GM20000 (cell line): ENCODE results near the gene ETFA.

Source experiments
- DNase-seq: peaks from one replicate; pipeline ENCODE4 v3.0.0; 2012; ENCODE audit warnings: low spot score
- TF ChIP-seq, protein P1 (sequence below): IDR thresholded peaks from 2 replicates; pipeline ENCODE4 v1.5.1; 2012; ENCODE audit warnings: mild to moderate bottlenecking, control low read depth; ENCODE audit errors: extremely low read depth, missing control alignments

The ETFA gene

DNA sequence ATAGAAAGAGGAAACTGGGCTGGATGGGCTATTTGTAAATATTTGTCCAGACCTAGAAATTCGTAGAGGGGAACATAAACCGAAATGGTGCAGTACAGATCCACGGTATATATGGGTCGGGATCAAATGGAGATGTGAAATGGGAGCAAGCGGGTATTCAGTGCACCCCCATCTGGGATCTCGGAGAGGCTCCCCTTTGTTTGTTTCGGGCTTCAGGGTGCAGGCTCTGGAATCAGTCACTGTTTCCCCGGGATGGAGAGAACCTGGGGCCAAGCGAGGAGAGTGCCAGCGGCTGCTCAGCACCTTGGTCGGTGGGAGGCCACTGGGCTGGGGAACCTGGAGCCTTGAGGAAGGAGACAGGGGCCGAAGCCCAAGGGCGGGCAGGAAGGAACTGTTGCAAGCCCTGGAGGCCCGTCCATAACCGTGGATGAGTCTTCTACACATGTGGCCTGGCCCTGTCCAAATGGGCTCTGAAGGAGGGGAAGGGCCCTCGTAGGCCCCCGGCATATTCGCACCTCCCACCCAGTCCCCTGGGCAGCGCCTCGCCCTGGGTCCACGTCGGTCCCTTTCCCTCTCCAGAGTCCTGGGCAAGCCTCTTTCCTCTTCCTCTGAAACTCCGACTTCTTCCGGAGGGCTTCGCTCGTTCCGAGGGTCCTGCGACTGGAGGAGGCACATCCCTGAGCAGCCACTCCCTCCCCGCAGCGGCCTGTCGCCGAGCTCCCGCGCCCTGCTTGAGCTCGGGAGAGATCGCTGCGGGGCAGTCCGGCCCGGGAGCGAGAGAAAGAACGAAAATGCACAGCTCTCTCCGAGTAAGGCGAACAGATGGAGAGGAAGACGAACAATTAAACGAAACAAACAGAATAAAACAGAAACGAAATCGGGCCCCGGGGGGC, 28.3 kb upstream of the ETFA start:
- TF ChIP-seq, protein P1, sequence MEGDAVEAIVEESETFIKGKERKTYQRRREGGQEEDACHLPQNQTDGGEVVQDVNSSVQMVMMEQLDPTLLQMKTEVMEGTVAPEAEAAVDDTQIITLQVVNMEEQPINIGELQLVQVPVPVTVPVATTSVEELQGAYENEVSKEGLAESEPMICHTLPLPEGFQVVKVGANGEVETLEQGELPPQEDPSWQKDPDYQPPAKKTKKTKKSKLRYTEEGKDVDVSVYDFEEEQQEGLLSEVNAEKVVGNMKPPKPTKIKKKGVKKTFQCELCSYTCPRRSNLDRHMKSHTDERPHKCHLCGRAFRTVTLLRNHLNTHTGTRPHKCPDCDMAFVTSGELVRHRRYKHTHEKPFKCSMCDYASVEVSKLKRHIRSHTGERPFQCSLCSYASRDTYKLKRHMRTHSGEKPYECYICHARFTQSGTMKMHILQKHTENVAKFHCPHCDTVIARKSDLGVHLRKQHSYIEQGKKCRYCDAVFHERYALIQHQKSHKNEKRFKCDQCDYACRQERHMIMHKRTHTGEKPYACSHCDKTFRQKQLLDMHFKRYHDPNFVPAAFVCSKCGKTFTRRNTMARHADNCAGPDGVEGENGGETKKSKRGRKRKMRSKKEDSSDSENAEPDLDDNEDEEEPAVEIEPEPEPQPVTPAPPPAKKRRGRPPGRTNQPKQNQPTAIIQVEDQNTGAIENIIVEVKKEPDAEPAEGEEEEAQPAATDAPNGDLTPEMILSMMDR: no peak
- DNase-seq: peak; percentile 69

DNA sequence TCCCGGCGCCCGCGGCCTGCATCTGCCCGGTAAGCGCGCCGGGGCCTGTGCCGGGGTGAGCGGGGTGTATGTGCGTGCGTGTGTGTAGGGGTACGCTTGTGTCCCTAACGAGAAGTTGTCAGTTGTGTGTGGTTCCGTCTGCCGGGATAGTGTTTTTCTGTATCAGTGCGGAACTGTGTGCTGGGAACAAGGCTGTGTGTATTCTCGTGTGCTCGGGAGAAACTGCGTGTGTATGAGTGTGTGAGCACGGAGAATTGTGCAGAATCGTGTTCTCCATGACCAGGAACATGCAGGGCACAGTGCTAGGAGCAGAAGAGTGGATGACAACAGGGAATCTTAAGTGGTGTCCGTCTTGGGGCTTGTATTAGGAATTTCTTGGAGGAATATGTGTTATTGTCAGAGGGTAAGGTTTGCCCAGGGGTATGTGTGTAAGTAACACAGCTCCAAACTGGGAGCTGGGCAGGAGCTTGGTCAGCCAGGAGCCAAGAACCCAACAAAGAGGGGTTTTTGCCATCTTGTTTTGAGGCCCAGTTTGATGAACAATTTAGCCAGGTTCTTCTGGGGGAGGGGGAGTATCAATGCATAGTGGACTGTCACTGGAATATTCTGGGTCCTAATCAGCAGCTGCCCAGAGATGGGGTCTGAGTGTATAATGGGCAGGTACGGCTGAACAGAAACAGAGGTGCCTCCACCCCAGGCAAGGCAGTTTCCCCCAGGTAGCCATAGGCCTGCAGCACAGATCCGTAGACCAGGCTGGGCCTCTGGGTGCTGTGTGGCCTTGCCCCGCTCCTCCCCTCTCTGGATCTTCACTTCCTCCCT, 27.4 kb upstream of the ETFA start:
- TF ChIP-seq, protein P1: no peak
- DNase-seq: peak; percentile 54

DNA sequence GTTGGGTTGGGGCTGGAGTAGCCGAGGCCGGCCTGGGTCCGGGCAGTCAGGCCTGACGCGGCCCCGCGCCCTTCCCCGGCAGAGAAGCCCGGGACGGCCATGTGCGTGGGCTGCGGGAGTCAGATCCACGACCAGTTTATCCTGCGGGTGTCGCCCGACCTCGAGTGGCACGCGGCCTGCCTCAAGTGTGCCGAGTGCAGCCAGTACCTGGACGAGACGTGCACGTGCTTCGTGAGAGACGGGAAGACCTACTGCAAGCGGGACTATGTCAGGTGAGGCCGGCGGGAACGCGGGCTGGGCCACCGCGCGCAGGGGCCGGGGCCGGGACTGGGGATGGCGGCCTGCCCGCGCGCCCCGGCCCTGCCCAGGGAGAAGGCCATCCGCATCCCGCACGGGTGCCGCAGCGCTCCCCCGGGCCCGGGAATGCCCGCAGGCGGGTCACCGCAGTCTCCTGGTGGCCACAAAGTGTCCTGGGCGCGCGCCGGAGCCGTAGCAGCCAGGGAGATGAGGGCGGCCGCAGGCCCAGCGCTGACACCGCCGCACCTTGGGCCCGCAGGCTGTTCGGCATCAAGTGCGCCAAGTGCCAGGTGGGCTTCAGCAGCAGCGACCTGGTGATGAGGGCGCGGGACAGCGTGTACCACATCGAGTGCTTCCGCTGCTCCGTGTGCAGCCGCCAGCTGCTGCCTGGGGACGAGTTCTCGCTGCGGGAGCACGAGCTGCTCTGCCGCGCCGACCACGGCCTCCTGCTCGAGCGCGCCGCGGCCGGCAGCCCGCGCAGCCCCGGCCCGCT, 26.6 kb upstream of the ETFA start:
- peak; percentile 64 for DNase-seq
- TF ChIP-seq, protein P1: no peak

DNA sequence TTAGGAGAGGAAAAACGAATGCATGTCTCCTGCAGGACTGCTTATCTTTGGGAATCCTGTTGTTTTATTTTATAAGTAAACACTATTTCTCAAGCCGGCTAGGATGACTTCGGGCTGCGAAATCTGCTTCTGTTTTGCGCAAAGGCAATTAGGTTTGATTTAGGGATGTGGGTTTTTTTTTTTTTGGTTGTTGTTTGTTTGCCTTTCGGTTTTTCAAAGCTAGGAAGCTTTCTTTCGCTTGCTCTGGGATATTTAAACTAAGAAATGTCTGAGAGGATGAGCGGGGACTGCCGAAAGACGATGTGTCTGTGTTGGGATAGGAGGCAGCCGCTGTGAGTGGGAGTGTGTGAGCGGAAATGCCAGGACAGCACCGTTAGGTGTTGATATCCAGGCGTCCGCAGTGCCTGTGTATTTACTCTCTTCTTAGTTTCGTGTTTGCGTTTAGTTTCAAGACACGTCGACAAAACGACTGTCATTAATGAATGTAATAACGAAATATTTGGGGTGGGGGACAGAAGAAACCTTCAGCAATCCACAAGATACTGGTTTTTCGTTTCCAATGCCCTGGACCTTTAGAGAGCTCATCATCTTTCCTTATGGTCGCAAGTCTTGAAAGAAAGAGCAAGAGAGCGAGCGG, 25.9 kb upstream of the ETFA start:
- DNase-seq: peak; percentile 43
- TF ChIP-seq, protein P1: no peak

DNA sequence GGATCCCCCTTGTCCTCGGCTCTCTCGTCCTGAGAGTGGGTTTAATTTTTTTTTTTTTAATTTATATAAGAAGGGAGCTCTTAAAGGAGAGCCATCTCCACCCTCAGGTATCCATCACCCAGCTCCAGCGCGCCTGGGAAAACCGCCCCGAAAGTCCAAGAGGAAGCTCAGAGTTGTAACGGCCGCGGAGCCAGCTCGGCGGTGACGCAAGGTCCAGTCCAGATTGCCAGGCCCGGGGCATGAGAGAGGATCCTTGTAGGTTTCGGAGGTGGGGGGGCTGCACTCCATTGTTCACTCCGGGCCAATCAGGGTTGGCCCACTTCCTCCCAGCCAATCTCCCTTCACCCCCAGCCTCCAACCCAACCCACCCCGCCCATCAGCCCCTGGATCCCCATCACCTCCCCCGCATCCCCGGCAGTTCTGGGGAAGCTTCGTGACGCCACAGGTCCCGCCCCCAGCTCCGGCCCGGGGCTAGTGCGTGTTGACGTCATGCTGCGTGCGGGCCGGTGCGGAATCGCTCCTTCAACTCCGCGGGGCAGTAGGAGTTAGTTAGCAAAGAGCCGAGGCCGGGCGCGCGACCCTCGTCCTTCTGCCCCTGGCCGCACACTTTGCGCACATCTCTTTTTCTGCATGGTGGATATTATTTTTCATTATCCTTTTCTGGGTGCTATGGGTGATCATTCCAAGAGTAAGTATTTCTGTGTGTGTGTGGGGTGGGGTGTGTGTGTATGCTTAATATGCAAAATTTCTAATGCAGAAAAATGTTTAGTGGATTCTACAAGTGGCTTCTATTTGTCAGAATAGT, 25.2 kb upstream of the ETFA start, which contains the start of gene ISL2:
ISL2 (plus strand) TSS at position 520 of the 805 bp plus-strand sequence; CDS start at position 631, 111 bp downstream.
- TF ChIP-seq, protein P1: no peak
- DNase-seq: peak; percentile 95

DNA sequence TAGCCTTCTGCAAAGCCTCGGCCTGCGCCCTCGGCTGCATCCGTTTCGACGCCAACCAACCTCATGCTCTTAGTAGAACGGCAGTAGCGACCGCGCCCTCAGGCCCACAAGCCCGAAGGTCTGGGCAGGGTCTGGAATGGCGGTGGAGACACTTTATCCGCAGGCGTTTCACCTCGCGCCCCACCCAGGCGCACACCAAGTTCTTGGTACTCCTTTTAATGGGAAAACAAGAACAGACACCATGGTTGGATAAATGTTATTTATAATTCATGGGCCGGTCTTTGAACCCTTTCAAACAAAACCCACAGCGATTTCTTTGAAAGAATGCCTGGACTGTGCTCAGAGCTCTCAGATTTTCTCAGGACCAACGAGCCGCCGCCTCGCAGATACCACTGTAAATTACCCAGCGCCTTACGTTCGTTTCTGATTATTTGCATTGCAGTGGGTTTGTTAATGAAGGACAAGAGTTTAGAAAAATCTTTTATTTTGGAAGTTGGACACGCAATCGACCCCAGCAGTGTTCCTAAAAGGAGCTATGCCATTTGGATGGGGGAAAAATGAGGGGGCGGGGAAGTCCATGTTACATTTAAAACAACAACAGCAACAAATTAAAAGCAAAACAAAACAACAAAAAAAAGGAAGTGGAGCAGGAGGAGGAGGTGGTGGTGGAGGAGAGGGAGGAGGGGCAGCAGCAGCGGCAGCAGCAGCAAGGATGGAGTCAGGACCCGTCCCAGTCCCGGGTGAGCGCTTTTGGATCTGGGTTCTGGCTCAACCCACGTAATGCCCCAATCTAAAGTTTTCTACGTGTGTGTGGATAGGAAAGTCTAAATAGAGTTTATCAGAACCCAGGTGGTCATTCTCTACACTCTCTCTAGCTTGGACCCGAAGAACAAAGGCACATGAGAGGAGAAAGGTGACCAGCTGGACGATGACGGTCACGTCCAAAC, 24.3 kb upstream of the ETFA start:
- DNase-seq: peak; percentile 42
- TF ChIP-seq, protein P1: no peak
